Panc1 (cell line): ENCODE results near the gene TSPY2.
"Not testable (repeated sequence)": the region's sequence is repeated elsewhere in the genome, so short reads cannot be mapped to it uniquely, and the experiment has no call there.

Source experiments
- CTCF ChIP-seq: fragments of 450-650 bp; IDR thresholded peaks from 2 replicates; pipeline ENCODE4 v1.5.1; 2017; ENCODE audit warnings: mild to moderate bottlenecking
- POLR2AphosphoS5 ChIP-seq: IDR thresholded peaks from 2 replicates; pipeline ENCODE4 v1.6.1; 2012; ENCODE audit warnings: mild to moderate bottlenecking, low read depth, low read length, moderate library complexity
- REST ChIP-seq, 2 experiments: IDR thresholded peaks; 2 replicates each; pipeline ENCODE4 v1.6.1; 2011 to 2012; ENCODE audit warnings: low read depth in 2 of 2, control low read depth in 1 of 2, low read length in 1 of 2, mild to moderate bottlenecking in 1 of 2, moderate library complexity in 1 of 2; ENCODE audit not compliant: insufficient read depth in 1 of 2
- SIN3A ChIP-seq: IDR thresholded peaks from 2 replicates; pipeline ENCODE4 v1.6.1; 2012; ENCODE audit warnings: low read depth, mild to moderate bottlenecking, low read length, moderate library complexity, borderline replicate concordance; ENCODE audit not compliant: insufficient read depth

- TF ChIP-seq CTCF; POLR2AphosphoS5; SIN3A; REST (IDR thresholded peaks at IDR 0.05; ENCODE audit: insufficient read depth in 1 of 2, low read depth in 2 of 2, low read length in 1 of 2): not testable (repeated sequence)
Measured at GRCh38 chrY:6217045-6217444, 29.0 kb upstream of the TSPY2 start.
